GM21367 (cell line): ENCODE measurements around the gene NCOR1.

Experiments
- ATAC-seq: cut with Tn5 transposase; IDR thresholded peaks from one replicate; pipeline ENCODE4 v1.9.1; 2021; ENCODE audit not compliant: unreplicated experiment

Gene NCOR1

GRCh38 chr17:16037636-16038035 lies 177.7 kb downstream of the NCOR1 start:
- ATAC-seq: no peak

- ATAC-seq: no peak
Measured at GRCh38 chr17:16036261-16036660, 179.1 kb downstream of the NCOR1 start.

- no peak for ATAC-seq
Measured at GRCh38 chr17:16033729-16034349, 181.5 kb downstream of the NCOR1 start.

- peak; percentile 77 for ATAC-seq
Measured at GRCh38 chr17:16027708-16028584, 187.4 kb downstream of the NCOR1 start.

DNA sequence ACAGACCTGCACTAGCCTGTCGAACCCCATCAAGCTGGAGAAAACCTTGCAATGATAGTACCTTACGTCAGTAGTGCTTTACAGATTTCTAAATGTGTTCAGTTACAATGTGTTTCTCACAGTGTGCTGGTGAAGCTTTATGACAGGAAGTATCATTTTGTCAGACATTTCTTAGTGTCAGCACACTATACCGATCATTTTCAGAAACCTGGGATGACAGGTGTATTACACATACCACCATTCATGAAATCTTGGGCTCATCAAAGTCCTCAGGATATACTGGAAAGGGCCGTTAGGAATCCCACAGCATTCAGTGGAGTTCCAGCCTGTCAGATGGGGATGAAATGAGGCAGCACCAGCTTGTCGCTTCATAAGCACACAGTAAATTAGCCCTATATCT lies 188.4 kb downstream of the NCOR1 start:
- ATAC-seq: no peak

GRCh38 chr17:16025202-16025601 lies 190.1 kb downstream of the NCOR1 start:
- no peak for ATAC-seq

GRCh38 chr17:16023881-16024280 lies 191.5 kb downstream of the NCOR1 start:
- ATAC-seq: no peak

DNA sequence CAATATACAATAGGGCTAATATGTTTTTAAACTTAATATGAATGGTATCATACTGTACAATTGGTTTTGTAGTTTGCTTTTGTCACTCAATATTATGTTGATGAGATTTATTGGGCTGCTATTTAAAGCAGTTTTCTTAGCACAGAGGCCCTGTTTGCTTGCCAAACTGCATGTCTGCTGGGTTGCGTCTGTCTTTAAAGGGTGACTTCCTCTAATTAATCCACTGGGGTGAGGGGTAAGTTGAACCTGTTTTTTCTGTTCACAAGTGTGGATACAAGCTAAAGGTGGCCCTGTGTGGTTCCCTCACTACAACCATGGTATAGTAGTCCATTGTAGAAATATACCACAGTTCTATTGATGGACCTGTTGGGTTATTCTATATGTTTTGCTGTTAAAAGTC lies 196.0 kb downstream of the NCOR1 start:
- no peak for ATAC-seq

DNA sequence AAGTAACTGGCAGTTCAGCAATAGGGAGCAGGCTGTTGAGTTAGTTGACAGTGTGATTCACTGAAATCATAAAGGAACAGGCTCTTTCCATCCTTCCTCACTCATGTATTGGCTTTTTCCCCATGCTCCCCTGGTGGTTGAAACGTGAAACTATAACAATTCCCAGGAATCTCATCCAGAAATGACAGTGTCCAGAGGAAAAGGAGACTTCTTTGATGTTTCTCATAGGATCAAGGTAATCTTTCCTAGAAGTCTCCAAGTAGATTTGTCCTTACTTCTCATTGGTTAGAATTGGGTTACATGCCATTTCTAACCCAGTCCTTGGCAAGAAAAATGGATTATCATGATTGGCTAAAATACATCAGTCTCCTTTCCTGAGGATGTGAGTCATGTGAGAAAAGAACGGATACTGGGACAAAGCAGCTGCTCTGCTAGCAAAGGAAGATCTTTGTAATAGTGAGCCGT lies 201.4 kb downstream of the NCOR1 start:
- no peak for ATAC-seq

DNA sequence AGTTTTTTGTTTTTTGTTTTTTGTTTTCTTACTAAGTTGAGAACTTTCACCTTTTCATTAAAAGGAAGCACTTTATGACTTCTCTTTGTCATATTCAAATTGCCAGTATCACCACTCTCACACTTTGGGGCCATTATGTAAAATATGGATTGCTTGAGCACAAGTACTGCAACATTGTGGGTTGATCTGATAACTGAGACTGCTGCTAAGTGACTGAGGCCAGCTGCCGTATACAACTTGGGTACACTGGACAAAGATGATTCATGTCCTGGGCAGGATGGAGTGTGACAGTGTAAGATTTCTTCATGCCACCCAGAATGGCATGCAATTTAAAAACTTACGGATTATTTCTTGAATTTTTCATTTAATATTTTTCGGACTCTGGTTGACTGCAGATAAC lies 207.9 kb downstream of the NCOR1 start:
- ATAC-seq: no peak

DNA sequence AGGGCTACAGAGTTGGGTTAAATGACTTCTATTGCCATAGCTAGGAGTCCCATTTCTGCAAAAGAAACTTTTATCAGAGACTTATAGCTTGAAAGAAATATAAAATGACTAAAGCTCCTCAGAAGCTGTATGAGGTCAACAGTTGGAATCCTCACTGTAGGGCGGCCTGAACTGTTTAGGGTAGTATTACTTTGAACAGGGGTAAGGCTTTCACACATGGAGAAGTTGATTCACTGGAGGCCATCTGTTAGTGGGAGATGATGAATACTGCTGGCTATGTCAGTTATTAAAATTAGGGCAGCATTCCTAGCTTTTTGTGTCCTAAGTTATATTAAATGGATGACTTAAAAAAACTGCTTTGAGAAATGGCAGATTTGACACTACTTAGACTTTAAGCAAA lies 209.7 kb downstream of the NCOR1 start:
- ATAC-seq: no peak

DNA sequence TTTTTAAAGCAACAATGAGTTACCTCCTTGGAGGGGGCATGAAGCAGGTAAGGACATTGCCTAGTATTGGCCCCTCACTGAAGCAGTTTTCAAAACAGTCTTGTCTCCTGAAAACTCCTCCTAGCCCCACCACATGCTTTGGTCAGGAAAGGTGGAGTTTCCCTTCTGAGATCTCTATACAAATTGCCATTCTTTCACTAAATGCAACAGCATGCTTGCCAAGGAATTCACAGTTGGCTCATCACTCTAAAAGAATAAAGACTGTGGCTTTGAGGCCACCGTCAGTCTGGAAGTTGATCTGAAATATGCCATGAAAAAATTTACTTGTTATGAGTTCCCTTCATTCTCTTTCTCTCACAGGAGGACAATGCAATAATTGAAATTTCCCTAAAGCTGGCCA lies 211.5 kb downstream of the NCOR1 start:
- ATAC-seq: no peak

DNA sequence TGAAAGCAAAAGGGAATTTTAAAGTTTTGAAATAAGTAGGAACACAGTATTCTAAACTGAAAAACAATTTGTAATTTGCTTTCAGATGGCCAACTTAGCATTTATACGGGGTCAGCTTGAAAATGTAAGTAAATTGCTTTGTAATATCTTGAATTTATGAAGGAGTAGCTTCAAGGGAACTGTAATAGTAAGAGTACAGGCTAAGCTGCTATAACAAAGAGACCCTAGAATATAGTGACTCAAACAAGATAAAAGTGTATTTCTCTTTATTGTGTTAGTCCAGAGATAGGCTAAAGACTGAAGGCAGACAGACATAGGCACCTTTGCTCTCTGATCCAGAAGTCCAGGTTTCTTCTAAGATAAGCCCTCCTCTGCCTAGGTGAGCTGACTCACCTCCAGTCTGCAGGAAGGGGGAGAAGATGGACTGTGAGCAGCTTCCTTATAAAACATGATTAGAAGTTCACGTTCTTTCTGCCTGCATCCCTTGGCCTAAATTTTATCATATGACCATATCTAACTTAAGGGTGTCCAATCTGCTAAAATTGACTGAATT lies 212.6 kb downstream of the NCOR1 start:
- no peak for ATAC-seq

GRCh38 chr17:16001226-16001897 lies 214.0 kb downstream of the NCOR1 start:
- ATAC-seq: no peak

DNA sequence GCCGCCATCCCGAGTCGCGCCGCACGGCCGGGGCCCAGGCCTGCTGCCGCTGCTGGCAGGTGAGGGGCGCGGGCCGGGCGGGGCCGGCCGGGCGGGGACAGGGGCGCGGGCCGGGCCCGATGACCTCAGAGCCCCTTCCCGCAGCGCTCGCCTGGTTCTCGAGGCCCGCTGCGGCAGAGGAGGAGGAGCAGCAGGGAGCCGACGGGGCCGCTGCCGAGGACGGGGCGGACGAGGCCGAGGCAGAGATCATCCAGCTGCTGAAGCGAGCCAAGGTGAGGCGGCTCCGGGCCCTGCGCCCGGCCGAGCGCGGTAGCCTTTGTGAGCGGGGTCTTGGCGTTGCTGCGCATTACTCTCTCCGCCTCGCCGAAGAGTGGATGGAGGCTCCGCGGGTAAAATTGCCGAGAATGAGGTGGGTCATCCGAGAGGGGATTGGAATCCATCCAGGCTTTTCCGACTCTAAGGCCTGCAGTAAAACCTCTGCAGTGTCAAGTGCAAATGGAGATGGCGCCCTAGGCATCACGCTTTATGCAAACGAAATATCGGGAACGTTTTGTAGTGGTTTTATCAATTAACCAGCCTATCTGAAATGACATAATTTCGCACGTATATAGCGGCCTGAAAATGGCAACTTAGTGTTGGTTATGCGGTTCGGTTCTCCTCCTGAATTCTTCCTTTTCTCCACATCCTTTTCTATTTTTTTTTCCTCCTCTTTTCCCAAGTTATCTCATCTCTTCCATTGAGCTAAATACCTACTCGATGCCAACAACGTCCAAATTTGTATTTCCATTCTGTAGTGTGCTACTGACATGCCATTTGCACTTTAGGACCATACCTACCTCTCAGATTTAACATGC lies 215.1 kb downstream of the NCOR1 start:
- peak; percentile 14 for ATAC-seq

- peak; percentile 87 for ATAC-seq
Measured at GRCh38 chr17:15999141-15999973, 216.0 kb downstream of the NCOR1 start, which contains the start of the genes TTC19 and ZSWIM7. Gene TTC19 (plus strand): TSS chr17:15999824. CDS start chr17:15999849, 25 bp downstream. Gene ZSWIM7 (minus strand): TSS chr17:15999704. CDS start chr17:15999594, 110 bp downstream.

DNA sequence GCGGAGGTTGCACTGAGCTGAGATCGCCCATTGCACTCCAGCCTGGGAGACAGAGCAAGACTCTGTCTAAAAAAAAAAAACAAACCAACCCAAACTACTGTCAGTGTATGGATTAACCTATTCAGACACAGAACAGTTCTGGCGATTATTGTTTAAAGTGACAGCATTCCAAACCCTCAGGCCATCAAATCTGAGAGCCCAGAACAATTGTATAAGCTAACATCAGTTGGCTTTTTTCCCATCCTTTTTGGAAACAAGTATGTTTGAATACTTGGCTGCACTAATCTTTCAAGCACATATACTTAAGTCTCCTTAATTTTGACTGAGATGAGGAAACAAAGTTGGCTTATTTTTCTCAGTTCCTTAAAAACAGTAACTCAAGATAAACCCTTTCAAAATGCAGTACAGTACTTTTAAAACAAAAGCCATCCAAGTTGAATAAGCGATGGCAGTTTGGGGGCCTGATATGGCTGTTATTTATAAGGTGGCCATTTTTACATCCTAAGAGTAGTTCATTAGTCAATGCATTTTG lies 217.2 kb downstream of the NCOR1 start:
- no peak for ATAC-seq

DNA sequence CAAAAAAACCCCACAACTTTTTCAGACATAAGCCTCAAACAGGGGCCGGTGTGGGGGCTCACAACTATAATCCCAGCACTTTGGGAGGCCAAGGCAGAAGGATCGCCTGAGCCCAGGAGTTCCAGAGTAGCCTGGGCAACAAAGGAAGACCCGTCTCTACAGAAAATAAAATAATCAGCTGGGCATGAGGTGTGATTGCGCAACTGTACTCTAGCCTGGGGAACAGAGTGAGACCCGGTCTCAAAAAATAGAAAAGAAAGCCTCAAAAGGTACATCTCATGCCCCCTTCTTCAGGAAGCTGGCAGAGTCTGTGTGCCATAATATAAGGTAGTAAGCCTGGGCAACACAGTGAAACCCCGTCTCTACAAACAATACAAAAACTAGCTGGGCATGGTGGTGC lies 219.0 kb downstream of the NCOR1 start:
- ATAC-seq: no peak
